ENCODE results near the gene COL2A1.

COL2A1 gene

GRCh38 chr12:47944685-47945340 is 59.5 kb downstream of the COL2A1 start:
- no peak for DNase-seq (ENCODE audit: low spot score)

GRCh38 chr12:47943623-47944340 is 60.5 kb downstream of the COL2A1 start:
- DNase-seq (ENCODE audit: low spot score), result no peak

GRCh38 chr12:47942614-47943225 is 61.6 kb downstream of the COL2A1 start:
- no peak for DNase-seq (ENCODE audit: low spot score)

DNA sequence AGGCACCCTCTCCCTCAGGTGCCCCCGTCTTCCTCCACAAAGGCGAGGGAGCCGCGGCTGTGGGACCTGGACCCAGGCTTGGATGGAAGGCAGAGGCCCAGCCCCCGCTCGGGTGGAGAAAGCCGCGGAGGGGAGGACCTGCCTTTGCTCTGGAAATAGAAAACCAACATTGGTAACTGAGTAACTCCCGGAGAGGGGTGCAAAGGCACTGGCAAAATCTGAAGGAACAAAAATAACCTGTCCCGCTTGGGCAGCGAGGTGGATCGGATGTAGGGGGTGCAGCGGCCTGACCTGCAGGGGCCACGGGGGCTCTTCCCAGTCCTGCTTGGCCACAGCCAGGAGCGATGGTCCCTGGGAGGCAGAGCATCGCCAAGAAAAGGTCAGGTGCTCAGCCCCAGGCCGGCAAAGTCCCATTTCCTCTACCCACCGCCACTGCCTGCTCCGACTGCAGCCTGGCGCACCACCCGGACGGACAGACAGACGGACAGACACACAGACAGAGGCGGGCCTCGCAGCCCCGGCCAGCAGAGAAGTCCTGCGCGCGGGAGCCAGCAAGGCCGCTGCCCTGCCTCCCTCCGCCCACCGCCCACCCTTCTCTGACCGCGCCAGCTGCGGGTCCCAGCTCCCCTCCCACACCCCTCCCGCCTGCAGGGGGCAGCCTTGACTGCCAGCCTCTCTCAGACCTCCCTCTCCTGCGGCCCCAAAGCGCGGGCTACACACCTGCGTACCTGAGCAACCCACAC is 62.2 kb downstream of the COL2A1 start:
- DNase-seq (ENCODE audit: low spot score), result peak; percentile 76

DNA sequence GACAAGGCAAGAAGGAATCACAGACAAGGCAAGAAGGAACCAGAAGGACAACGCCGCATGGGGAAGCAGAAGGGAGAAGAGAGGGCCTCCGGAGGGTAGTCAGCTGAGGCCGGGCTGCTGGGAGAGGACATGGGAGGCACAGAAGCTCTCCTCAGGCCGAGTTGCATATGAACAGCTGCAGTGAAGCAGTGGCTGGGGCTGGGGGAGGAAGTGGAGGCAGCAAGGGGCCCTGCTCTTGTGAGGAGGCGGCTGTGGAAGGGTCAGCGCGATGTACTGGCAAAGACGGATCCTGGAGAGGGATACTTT is 62.8 kb downstream of the COL2A1 start:
- no peak for DNase-seq (ENCODE audit: low spot score)

- no peak for DNase-seq (ENCODE audit: low spot score)
Measured at GRCh38 chr12:47940773-47941474, 63.4 kb downstream of the COL2A1 start.

GRCh38 chr12:47939009-47939601 is 65.2 kb downstream of the COL2A1 start:
- no peak for DNase-seq (ENCODE audit: low spot score)

GRCh38 chr12:47938594-47938993 is 65.7 kb downstream of the COL2A1 start:
- no peak for DNase-seq (ENCODE audit: low spot score)

GRCh38 chr12:47938093-47938492 is 66.2 kb downstream of the COL2A1 start:
- DNase-seq (ENCODE audit: low spot score), result no peak

- DNase-seq (ENCODE audit: low spot score), result no peak
Measured at GRCh38 chr12:47935184-47935583, 69.1 kb downstream of the COL2A1 start.

- DNase-seq (ENCODE audit: low spot score), result no peak
Measured at GRCh38 chr12:47931187-47931586, 73.1 kb downstream of the COL2A1 start.

DNA sequence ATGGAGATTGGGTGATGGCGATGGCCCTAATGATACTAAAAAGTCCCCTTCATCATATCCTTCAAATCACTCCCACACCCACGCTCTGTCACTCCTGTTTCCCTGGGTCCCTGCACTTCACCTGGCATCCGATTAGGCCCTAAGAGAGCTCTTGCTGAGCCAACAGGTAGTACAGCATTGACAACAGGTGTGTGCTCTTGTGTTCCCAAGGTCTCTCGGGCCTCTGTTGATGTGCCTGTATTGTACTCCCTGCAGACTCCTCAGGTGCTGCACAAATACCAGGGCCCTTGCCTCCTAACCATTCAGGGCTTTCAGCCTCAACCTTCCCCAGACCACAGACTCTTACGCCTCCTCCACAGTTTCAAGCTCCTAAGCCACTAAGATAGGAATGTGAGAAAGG is 73.6 kb downstream of the COL2A1 start:
- no peak for DNase-seq (ENCODE audit: low spot score)

GRCh38 chr12:47927346-47927745 is 76.9 kb downstream of the COL2A1 start:
- no peak for DNase-seq (ENCODE audit: low spot score)
